Fibroblast of the aortic adventitia (primary cell): ENCODE results near the gene CDC42BPB. TPM values are rescaled to one million over a fixed set of nuclear protein-coding genes. Genes with fewer than 3 reads are reported as not detected.
"Not testable (repeated sequence)": the region's sequence is repeated elsewhere in the genome, so short reads cannot be mapped to it uniquely, and the experiment has no call there.

Experiments used
- DNase-seq: peaks from one replicate; pipeline ENCODE4 v3.0.0-alpha.2; 2010; ENCODE audit warnings: low read depth
- H3K4me3 ChIP-seq: 2 replicates; pipeline ENCODE4 v1.5.1; 2011; ENCODE audit warnings: low read depth, mild to moderate bottlenecking, control low read depth, low read length, moderate library complexity
- total RNA-seq: library from RNA; depleted of rRNA; stranded (reverse); fragments of >200 nt; gene quantifications from 2 replicates; pipeline ENCODE4 v1.2.3, GENCODE V29; 2012; ENCODE audit warnings: low replicate concordance
- TF ChIP-seq, protein P1 (sequence below): IDR thresholded peaks from 2 replicates; pipeline ENCODE4 v1.5.1; 2011; ENCODE audit warnings: mild to moderate bottlenecking, low read length, control low read depth, inconsistent platforms; ENCODE audit not compliant: insufficient read depth

Gene CDC42BPB
- total RNA-seq, 1 donor, result 78.4 TPM

DNA sequence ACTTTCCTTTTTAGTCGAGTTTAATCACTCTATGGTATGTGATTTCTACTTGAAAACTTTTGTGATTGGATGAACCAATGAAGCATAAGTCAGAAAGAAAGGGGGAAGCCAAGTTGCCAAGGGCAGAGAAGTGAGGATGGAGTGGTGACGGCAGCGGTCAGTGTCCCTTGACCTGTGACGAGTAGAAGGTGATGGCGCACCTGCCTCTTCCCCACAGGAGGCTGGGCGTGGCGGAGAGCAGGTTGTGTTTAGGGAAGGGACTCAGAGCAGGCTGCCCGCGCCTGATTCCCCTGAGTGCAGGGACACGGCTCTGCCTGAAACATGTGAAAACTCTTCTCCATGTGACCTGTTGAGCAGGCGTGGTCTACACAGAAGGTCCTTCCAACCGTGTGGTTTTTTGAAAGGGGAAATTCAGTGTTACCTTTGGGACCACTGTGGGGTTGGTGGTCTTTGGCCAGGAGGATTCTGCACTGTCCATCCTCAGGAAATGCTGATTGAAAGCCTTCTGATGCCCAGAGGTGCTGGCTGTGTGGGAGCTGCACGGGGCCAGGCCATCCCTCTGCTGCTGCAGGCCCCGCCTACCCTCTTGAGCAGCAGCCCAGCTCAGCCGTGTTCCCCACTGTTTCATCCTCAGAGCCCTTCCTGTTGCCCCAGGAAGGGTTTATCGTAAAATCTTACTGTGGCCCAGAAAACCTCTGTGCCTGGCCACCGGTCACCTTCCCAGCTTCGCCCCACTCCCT lies 158.4 kb downstream of the CDC42BPB start:
- H3K4me3 ChIP-seq, result no peak overlapping the region
- DNase-seq, result no peak
- TF ChIP-seq, protein P1, sequence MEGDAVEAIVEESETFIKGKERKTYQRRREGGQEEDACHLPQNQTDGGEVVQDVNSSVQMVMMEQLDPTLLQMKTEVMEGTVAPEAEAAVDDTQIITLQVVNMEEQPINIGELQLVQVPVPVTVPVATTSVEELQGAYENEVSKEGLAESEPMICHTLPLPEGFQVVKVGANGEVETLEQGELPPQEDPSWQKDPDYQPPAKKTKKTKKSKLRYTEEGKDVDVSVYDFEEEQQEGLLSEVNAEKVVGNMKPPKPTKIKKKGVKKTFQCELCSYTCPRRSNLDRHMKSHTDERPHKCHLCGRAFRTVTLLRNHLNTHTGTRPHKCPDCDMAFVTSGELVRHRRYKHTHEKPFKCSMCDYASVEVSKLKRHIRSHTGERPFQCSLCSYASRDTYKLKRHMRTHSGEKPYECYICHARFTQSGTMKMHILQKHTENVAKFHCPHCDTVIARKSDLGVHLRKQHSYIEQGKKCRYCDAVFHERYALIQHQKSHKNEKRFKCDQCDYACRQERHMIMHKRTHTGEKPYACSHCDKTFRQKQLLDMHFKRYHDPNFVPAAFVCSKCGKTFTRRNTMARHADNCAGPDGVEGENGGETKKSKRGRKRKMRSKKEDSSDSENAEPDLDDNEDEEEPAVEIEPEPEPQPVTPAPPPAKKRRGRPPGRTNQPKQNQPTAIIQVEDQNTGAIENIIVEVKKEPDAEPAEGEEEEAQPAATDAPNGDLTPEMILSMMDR, result no peak

DNA sequence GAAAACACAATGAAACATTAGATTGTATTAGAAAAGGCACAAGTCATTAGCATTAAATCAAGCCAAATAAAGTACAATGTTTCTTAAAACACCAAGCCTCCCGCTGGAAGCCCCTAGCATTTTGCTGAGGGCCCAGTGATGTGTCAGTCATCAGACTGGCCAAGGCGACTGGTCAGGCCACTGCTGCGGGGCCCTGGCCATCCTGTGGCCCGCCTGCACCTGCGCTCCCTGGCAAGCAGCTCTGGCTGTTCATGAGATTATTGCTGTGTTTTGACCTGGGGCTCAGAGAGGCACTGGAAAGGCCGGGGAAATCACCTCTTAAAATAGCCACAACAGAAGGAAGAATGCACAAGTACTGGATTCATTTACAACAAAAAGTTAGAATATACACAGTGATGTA lies 159.1 kb downstream of the CDC42BPB start:
- TF ChIP-seq, protein P1, result no peak

DNA sequence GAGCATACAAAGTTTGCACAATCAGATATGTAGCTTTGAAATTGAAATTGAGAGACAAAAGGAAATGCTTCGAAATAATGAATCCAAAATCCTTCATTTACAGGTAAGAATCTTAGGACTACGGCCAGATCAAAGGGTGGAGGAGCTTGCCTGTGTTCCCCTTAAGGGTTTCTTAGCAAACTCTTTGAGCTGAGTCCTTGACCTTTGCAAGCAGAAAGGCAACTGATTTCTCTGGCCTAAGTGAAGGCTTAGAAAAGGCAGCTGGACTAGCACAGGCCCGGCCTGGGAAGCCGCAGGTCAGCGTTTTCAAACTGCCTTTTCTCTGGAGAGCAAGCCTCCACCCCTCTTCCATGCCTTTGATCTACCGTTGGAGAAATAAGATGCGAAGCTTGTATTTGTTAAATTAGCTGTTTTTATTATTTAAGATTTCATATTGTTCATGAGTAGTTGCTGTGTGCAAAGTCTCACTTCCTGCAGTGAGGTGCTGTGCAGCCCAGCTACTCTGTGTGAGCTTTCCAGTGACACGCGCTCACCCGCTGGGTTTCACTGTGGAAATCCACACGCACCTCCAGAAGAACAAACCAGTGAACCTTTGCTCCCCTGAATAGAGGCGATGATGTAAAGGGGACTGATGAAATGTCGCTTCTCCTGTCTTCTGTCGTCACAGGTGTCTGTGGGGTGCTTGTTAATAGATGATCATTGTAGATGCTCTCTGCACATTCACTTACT lies 159.9 kb downstream of the CDC42BPB start:
- TF ChIP-seq, protein P1, result no peak
- no peak overlapping the region for H3K4me3 ChIP-seq
- DNase-seq, result no peak

More for the DNA sequence above, 159.1 kb downstream of the CDC42BPB start:
- DNase-seq, result no peak
- no peak overlapping the region for H3K4me3 ChIP-seq

DNA sequence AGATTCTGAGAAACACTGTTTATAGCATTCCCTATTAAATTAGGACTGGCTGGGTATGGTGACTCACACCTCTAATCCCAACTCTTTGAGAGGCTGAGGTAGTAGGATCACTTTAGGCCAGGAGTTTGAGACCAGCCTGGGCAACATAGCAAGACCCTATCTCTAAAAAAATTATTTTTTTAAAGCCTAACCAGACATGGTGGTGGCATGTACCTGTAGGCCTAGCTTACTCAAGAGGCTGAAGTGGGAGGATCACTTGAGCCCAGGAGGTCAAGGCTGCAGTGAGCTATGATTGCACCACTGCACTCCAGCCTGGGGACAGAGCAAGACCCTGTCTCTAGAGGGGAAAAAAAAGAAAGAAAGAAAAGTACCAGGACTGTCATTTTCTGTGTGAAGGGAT lies 160.6 kb downstream of the CDC42BPB start:
- not testable (repeated sequence) for H3K4me3 ChIP-seq, DNase-seq

DNA sequence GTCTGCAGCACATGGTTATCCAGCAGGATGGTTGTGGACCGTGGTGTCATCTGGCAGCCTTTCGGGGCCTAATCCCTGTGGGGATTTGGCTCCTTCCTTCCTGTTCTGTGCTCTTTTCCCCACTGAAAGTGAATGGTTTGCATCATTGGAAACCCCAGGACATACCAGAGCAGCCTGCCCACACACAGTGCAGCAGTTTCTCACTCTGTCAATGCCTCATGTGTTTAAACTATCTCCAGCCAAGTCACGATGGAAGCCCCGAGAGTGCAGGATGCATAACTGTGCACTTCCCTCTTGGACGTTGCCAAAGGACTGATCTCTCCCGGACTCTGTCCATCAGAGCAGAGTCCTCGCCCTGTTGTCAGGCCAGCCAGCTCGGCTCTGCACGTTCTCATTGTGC lies 163.9 kb downstream of the CDC42BPB start:
- TF ChIP-seq, protein P1, result no peak
- peak; percentile 95 for DNase-seq
- no peak overlapping the region for H3K4me3 ChIP-seq

DNA sequence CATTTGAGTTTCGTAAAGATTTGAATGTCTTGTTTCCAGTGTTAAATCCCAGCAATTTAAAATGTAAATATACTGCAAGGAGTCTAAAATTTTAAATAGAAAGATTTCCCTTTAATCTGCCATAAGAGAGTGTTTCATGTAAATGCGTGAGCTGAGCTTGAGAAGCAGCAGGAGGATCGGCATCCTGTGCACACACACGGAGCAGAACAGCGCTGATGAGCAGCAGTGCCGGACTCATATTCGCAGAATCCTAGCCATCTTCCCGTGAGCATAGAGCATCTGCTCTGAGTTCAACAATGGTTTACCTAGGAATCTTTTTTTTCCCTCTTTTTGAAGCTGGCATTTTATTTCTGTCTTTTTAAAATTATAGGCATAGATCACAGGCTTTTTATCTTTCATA lies 164.7 kb downstream of the CDC42BPB start:
- no peak overlapping the region for H3K4me3 ChIP-seq
- TF ChIP-seq, protein P1, result no peak
- DNase-seq, result no peak

DNA sequence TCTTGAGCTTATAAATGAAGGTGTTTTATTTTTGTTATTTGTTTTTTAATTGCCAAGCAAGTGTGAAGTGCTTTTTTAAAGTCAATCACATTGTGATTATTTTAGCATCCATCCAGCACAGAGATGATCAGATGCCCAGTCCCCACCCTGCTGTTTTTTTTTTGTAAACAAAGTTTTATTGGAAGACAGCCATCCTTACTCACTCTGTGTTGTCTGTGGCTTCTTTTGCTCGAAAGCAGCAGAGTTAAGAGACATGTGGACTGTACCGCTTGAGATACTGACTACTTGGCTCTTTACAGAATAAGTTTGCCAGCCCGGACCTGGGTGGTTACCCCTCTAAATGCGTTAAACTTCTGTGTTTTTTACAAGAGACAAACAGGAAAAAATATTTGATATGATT lies 165.8 kb downstream of the CDC42BPB start:
- peak; percentile 72 for DNase-seq
- no peak overlapping the region for H3K4me3 ChIP-seq
- TF ChIP-seq, protein P1, result no peak
